H9 (cell line): ENCODE data around the gene DCAF8. TPM values are rescaled to one million over a fixed set of nuclear protein-coding genes. Genes with fewer than 3 reads are reported as not detected.

Experiments
- DNase-seq: peaks from one replicate; pipeline ENCODE4 v3.0.0-alpha.2; 2017
- H2AFZ ChIP-seq: one replicate; pipeline ENCODE4 v1.6.1; 2013; ENCODE audit warnings: mild to moderate bottlenecking, low read length, control low read depth, moderate library complexity
- H2AK5ac ChIP-seq: 2 replicates; pipeline ENCODE4 v1.6.1; 2013; ENCODE audit warnings: low read length, control low read depth, mixed read lengths; ENCODE audit not compliant: insufficient read length
- H2BK120ac ChIP-seq: one replicate; pipeline ENCODE4 v1.6.1; 2013; ENCODE audit warnings: low read depth, mild to moderate bottlenecking, low read length, control low read depth, inconsistent platforms; ENCODE audit not compliant: poor library complexity, severe bottlenecking
- H2BK12ac ChIP-seq: 2 replicates; pipeline ENCODE4 v1.6.1; 2013; ENCODE audit warnings: low read length, control low read depth, mixed read lengths, low read depth; ENCODE audit not compliant: insufficient read length
- H2BK15ac ChIP-seq: 2 replicates; pipeline ENCODE4 v1.6.1; 2013; ENCODE audit warnings: low read depth, low read length, control low read depth
- H2BK20ac ChIP-seq: one replicate; pipeline ENCODE4 v1.6.1; 2013; ENCODE audit warnings: low read depth, mild to moderate bottlenecking, low read length, control low read depth, inconsistent platforms; ENCODE audit not compliant: poor library complexity, severe bottlenecking
- H2BK5ac ChIP-seq: 2 replicates; pipeline ENCODE4 v1.6.1; 2013; ENCODE audit warnings: low read length, control low read depth, mixed read lengths; ENCODE audit not compliant: insufficient read length
- H3K14ac ChIP-seq: 2 replicates; pipeline ENCODE4 v1.6.1; 2013; ENCODE audit warnings: low read length, control low read depth; ENCODE audit not compliant: insufficient read depth
- H3K18ac ChIP-seq: 2 replicates; pipeline ENCODE4 v1.6.1; 2013; ENCODE audit warnings: low read depth, mild to moderate bottlenecking, mixed read lengths, low read length, control low read depth; ENCODE audit not compliant: insufficient read length
- H3K23ac ChIP-seq: 2 replicates; pipeline ENCODE4 v1.6.1; 2013; ENCODE audit warnings: low read length, control low read depth, mixed read lengths, low read depth; ENCODE audit not compliant: insufficient read length
- H3K23me2 ChIP-seq: 2 replicates; pipeline ENCODE4 v1.6.1; 2013; ENCODE audit warnings: low read depth, mild to moderate bottlenecking, mixed read lengths, low read length, control low read depth; ENCODE audit not compliant: insufficient read length, poor library complexity, severe bottlenecking
- H3K27ac ChIP-seq: 2 replicates; pipeline ENCODE4 v1.5.1; 2013; ENCODE audit warnings: low read length, control low read depth, mixed read lengths, low read depth; ENCODE audit not compliant: insufficient read length
- H3K27me3 ChIP-seq: 2 replicates; pipeline ENCODE4 v1.6.1; 2013; ENCODE audit warnings: low read length, control low read depth, inconsistent platforms; ENCODE audit not compliant: insufficient read depth
- H3K4ac ChIP-seq: 2 replicates; pipeline ENCODE4 v1.6.1; 2013; ENCODE audit warnings: low read depth, mild to moderate bottlenecking, control low read depth, inconsistent platforms, low read length, moderate library complexity
- H3K4me1 ChIP-seq: 2 replicates; pipeline ENCODE4 v1.6.1; 2013; ENCODE audit warnings: low read length, control low read depth, inconsistent platforms; ENCODE audit not compliant: insufficient read depth
- H3K4me2 ChIP-seq: 2 replicates; pipeline ENCODE4 v1.6.1; 2013; ENCODE audit warnings: low read length, control low read depth, mixed read lengths; ENCODE audit not compliant: insufficient read length, insufficient read depth
- H3K56ac ChIP-seq: 2 replicates; pipeline ENCODE4 v1.6.1; 2013; ENCODE audit warnings: low read depth, mild to moderate bottlenecking, mixed read lengths, low read length, control low read depth; ENCODE audit not compliant: insufficient read length
- H3K79me1 ChIP-seq: 2 replicates; pipeline ENCODE4 v1.6.1; 2013; ENCODE audit warnings: low read depth, mild to moderate bottlenecking, moderate library complexity, low read length, control low read depth, inconsistent platforms; ENCODE audit not compliant: insufficient read depth, poor library complexity, severe bottlenecking
- H3K79me2 ChIP-seq: 2 replicates; pipeline ENCODE4 v1.6.1; 2013; ENCODE audit warnings: low read length, control low read depth, inconsistent platforms; ENCODE audit not compliant: insufficient read depth
- H3K9ac ChIP-seq: 2 replicates; pipeline ENCODE4 v1.6.1; 2013; ENCODE audit warnings: low read length, control low read depth, mixed read lengths; ENCODE audit not compliant: insufficient read length; ENCODE audit errors: extremely low read depth
- H3K9me3 ChIP-seq: one replicate; pipeline ENCODE4 v1.6.1; 2013; ENCODE audit warnings: low read depth, low read length, inconsistent platforms; ENCODE audit not compliant: control insufficient read depth
- H3T11ph ChIP-seq: one replicate; pipeline ENCODE4 v1.6.1; 2013; ENCODE audit warnings: mild to moderate bottlenecking, low read length, control low read depth, inconsistent platforms
- H4K20me1 ChIP-seq: one replicate; pipeline ENCODE4 v1.6.1; 2013; ENCODE audit not compliant: control insufficient read depth, insufficient read length, insufficient read depth
- H4K5ac ChIP-seq: 2 replicates; pipeline ENCODE4 v1.6.1; 2013; ENCODE audit warnings: low read depth, mild to moderate bottlenecking, mixed read lengths, low read length, control low read depth; ENCODE audit not compliant: insufficient read length
- H4K8ac ChIP-seq: replicated peaks from 2 replicates; pipeline ENCODE4 v1.6.1; 2013; ENCODE audit warnings: low read length, control low read depth, mixed read lengths, low read depth; ENCODE audit not compliant: insufficient read length
- H4K91ac ChIP-seq: 2 replicates; pipeline ENCODE4 v1.6.1; 2013; ENCODE audit warnings: low read depth, mild to moderate bottlenecking, moderate library complexity, mixed read lengths, low read length, control low read depth; ENCODE audit not compliant: insufficient read length
- H3K27ac Mint-ChIP-seq, 3 experiments: 2 replicates in 2 of 3; 3 replicates in 1 of 3; pipeline ENCODE4 v1.8.0; 2020 to 2021; ENCODE audit warnings: mixed read lengths in 3 of 3, mild to moderate bottlenecking in 1 of 3, moderate library complexity in 1 of 3
- H3K27me3 Mint-ChIP-seq: 2 replicates; pipeline ENCODE4 v1.8.0; 2021; ENCODE audit warnings: low read depth, mild to moderate bottlenecking, moderate library complexity, mixed read lengths
- H3K36me3 Mint-ChIP-seq, 3 experiments: 2 replicates in 2 of 3; 3 replicates in 1 of 3; pipeline ENCODE4 v1.8.0; 2020 to 2021; ENCODE audit warnings: low read depth in 3 of 3, mixed read lengths in 3 of 3; ENCODE audit not compliant: insufficient read depth in 1 of 3
- H3K4me1 Mint-ChIP-seq, 2 experiments: 2 replicates each; pipeline ENCODE4 v1.8.0; 2020; ENCODE audit warnings: mixed read lengths in 2 of 2
- H3K4me3 Mint-ChIP-seq, 2 experiments: 2 replicates in 1 of 2; 3 replicates in 1 of 2; pipeline ENCODE4 v1.8.0; 2020 to 2021; ENCODE audit warnings: mild to moderate bottlenecking in 2 of 2, mixed read lengths in 2 of 2, moderate library complexity in 1 of 2
- H3K9me3 Mint-ChIP-seq, 2 experiments: 2 replicates in 1 of 2; 3 replicates in 1 of 2; pipeline ENCODE4 v1.8.0; 2020; ENCODE audit warnings: mild to moderate bottlenecking in 2 of 2, mixed read lengths in 2 of 2, moderate library complexity in 1 of 2
- CTCF ChIP-seq: fragments of 200-600 bp; sonication (generic); conservative IDR thresholded peaks from 3 replicates; pipeline ENCODE4 v1.8.0; 2021; ENCODE audit warnings: antibody characterized with exemption, mild to moderate bottlenecking
- WGBS: extraction: QIAGEN DNeasy Blood & Tissue Kit; methylation state at CpG from one replicate; pipeline ENCODE4 v1.1.7; 2013; ENCODE audit warnings: missing lambda C conversion rate, low lambda C conversion rate, mixed read lengths; ENCODE audit not compliant: insufficient read length; ENCODE audit errors: extremely low coverage; 5-methylcytosine and 5-hydroxymethylcytosine counted together
- total RNA-seq: library from RNA; stranded (reverse); gene quantifications from 2 replicates; pipeline ENCODE4 v1.2.1, GENCODE V29; 2021

The DCAF8 gene
- total RNA-seq, 1 experiment from 2014 or later: 106 TPM

- no CpG with 5 or more reads among the region's 5 CpGs for WGBS
- H3K27ac ChIP-seq: no peak overlapping the region
These were observed 25.5 kb downstream of the DCAF8 start for GRCh38 chr1:160236806-160237205.

More at GRCh38 chr1:160236806-160237205, 25.5 kb downstream of the DCAF8 start:
- Histone ChIP-seq H2AFZ (no peak overlapping the region), H4K20me1 (no peaks in the 10 kb centered on the region), H3K4me2 (no peak overlapping the region), H3K4ac (no peak overlapping the region), H3T11ph (no peak overlapping the region), H2BK20ac (no peak overlapping the region), H4K8ac (no peak overlapping the region), H3K56ac (no peak overlapping the region), H2BK12ac (no peak overlapping the region), H3K79me1 (no peaks in the 10 kb centered on the region), H3K79me2 (no peaks in the 10 kb centered on the region), H2BK5ac (no peak overlapping the region), H2BK15ac (no peak overlapping the region), H3K23ac (no peak overlapping the region), H3K27me3 (no peaks in the 10 kb centered on the region), H4K5ac (no peak overlapping the region), H4K91ac (no peak overlapping the region), H2AK5ac (no peak overlapping the region), H3K4me1 (no peaks in the 10 kb centered on the region), H3K9me3 (no peaks in the 10 kb centered on the region), H3K18ac (no peak overlapping the region), H2BK120ac (no peak overlapping the region), H3K14ac (no peak overlapping the region), H3K9ac (no peak overlapping the region), H3K23me2 (no peaks in the 10 kb centered on the region)
- Mint-ChIP-seq H3K9me3 (no peaks in the 10 kb centered on the region; a peak in 1 of 5 replicates), H3K27ac (no peak overlapping the region), H3K27me3 (no peaks in the 10 kb centered on the region), H3K4me1 (peaks cover 4% of the 10 kb centered on the region in 2 experiments; a peak in 2 of 4 replicates), H3K4me3 (no peak overlapping the region), H3K36me3 (peaks cover 15 to 72% (median 52%) of the 10 kb centered on the region in 3 experiments; a peak in 6 of 7 replicates)
- no peak for TF ChIP-seq CTCF
- no peak for DNase-seq
